Jurkat, Clone E6-1 (cell line): ENCODE measurements around the gene PIK3R6.
A peak's percentile ranks its signal among the peaks of the same experiment; 100 is the strongest.

ENCODE experiments used
- DNase-seq: peaks from one replicate; pipeline ENCODE4 v3.0.0-alpha.2; 2011; ENCODE audit warnings: low read depth, low spot score
- H3K4me3 ChIP-seq: 2 replicates; pipeline ENCODE4 v1.5.1; 2011; ENCODE audit warnings: mild to moderate bottlenecking, low read length, control low read depth, moderate library complexity

PIK3R6 gene

GRCh38 chr17:8835631-8836364, 31.7 kb downstream of the PIK3R6 start:
- DNase-seq = no peak
- H3K4me3 ChIP-seq = no peak overlapping the region

GRCh38 chr17:8835106-8835505, 32.4 kb downstream of the PIK3R6 start:
- H3K4me3 ChIP-seq = no peak overlapping the region
- no peak for DNase-seq

- no peak overlapping the region for H3K4me3 ChIP-seq
- no peak for DNase-seq
Measured at GRCh38 chr17:8832711-8833352, 34.6 kb downstream of the PIK3R6 start.

- H3K4me3 ChIP-seq = no peak overlapping the region
- DNase-seq = no peak
Measured at GRCh38 chr17:8831234-8831849, 36.1 kb downstream of the PIK3R6 start.

- no peak for DNase-seq
- no peak overlapping the region for H3K4me3 ChIP-seq
Measured at GRCh38 chr17:8830141-8830540, 37.3 kb downstream of the PIK3R6 start.

GRCh38 chr17:8829036-8829941, 38.2 kb downstream of the PIK3R6 start:
- DNase-seq = no peak
- H3K4me3 ChIP-seq = no peak overlapping the region

GRCh38 chr17:8828517-8828875, 39.0 kb downstream of the PIK3R6 start:
- DNase-seq = no peak
- no peak overlapping the region for H3K4me3 ChIP-seq

GRCh38 chr17:8826808-8827435, 40.6 kb downstream of the PIK3R6 start:
- no peak for DNase-seq
- H3K4me3 ChIP-seq = no peak overlapping the region

GRCh38 chr17:8825802-8826201, 41.7 kb downstream of the PIK3R6 start:
- no peak overlapping the region for H3K4me3 ChIP-seq
- peak; percentile 77 for DNase-seq

GRCh38 chr17:8823279-8823678, 44.2 kb downstream of the PIK3R6 start:
- DNase-seq = no peak
- H3K4me3 ChIP-seq = no peak overlapping the region

- H3K4me3 ChIP-seq = no peak overlapping the region
- no peak for DNase-seq
Measured at GRCh38 chr17:8822401-8823035, 45.0 kb downstream of the PIK3R6 start.

GRCh38 chr17:8821446-8822105, 45.9 kb downstream of the PIK3R6 start:
- no peak for DNase-seq
- no peak overlapping the region for H3K4me3 ChIP-seq

- H3K4me3 ChIP-seq = no peak overlapping the region
- DNase-seq = no peak
Measured at GRCh38 chr17:8820311-8821010, 47.0 kb downstream of the PIK3R6 start.

GRCh38 chr17:8818654-8819330, 48.7 kb downstream of the PIK3R6 start:
- no peak for DNase-seq
- H3K4me3 ChIP-seq = no peak overlapping the region

- no peak for DNase-seq
- no peak overlapping the region for H3K4me3 ChIP-seq
Measured at GRCh38 chr17:8818047-8818446, 49.4 kb downstream of the PIK3R6 start.

GRCh38 chr17:8806926-8807550, 60.4 kb downstream of the PIK3R6 start:
- H3K4me3 ChIP-seq = no peak overlapping the region
- no peak for DNase-seq
